ENCODE results near the gene PPP1R14C.

The PPP1R14C gene

GRCh38 chr6:150139533-150139932, 3.3 kb upstream of the PPP1R14C start:
- DNase-seq, result no peak

GRCh38 chr6:150140236-150140969, 2.4 kb upstream of the PPP1R14C start:
- DNase-seq, result no peak

DNA sequence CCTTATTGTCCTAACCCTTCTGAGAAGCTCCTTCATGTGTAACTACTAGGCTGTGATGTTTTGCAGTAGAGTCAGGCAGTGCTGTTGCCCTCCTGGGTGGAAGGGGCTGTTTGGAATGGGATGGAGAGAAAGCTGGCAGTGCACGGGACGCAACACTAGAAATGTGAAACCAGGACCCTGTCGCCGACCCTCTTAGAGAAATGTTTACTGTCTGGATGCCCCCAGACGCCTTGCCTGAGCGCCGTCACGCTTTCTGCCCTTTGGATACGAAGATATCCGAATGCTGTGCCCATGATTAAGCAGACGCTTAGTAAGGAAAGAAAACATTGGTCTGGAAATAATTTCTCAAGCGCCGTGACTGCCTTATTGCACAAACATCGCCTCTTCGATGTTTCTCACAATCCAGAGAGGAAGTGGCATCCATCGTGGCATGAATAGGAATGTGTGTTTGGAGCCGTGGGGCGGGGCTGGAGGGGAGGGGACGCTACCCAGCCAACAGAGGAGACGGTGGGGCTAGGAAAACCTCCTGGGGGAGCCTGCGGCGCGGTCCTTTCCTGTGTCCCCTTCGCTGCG, 661 bp upstream of the PPP1R14C start:
- DNase-seq, result peak in 1 of 2 experiments; percentile 26

GRCh38 chr6:150143516-150144293, 861 bp downstream of the PPP1R14C start:
- no peak for DNase-seq

GRCh38 chr6:150144294-150144868, 1.5 kb downstream of the PPP1R14C start:
- no peak for DNase-seq

DNA sequence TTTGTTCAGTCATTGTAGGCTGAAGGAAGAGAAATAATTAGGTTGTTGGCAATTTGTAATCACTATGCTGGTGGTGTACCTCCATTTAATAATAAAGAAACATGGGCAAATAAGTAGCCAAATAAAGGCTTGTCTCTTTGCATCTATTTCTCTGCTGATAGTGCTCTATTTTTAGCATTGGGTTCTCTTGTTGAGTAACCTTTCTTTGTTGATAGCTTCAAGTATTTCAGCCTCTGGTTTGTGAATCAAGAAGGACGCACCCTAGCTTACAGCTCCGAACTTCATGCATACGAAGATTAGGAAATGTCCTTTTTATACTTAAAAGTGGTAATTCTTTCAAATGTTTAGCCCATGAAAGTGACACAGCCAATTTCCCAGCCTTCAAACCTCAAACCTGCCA, 2.6 kb downstream of the PPP1R14C start:
- no peak for DNase-seq

DNA sequence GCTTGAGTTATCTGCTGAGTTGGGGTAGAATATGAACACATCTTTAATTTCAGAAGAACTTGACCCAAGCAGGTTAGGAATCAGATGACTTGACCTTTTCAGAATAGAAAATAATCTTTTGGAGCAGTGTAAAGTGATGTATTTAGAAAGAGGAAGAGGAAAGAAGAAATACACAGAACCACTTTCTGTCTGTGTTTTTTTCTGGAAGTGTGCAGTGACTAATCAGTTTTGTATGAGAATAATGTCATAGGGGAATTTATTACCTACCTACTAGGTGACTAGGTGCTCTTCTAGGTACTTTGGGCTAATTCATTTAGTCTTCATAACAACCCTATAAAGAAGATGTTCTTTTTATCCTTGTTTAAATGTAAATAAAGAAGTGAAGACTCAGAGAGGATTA, 3.0 kb downstream of the PPP1R14C start:
- DNase-seq, result no peak

DNA sequence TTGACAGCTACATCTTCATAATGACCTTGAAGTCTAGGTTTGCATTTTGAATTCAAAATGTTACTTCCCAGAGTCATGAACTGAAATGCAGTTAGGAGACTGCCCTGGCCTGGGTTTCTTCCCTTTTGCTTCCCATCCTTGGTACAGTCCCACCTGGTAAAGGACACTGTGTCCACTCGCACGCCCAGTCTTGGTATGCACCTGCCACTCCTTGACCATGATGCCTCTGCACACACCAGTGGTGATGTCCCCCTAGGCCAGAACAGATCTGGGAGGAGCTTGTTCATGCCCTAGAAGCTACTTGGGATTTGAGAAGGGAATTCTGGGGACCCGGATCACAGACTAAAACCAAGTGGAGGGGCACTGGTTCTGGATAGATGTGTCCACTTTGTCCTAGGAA, 3.6 kb downstream of the PPP1R14C start:
- no peak for DNase-seq

DNA sequence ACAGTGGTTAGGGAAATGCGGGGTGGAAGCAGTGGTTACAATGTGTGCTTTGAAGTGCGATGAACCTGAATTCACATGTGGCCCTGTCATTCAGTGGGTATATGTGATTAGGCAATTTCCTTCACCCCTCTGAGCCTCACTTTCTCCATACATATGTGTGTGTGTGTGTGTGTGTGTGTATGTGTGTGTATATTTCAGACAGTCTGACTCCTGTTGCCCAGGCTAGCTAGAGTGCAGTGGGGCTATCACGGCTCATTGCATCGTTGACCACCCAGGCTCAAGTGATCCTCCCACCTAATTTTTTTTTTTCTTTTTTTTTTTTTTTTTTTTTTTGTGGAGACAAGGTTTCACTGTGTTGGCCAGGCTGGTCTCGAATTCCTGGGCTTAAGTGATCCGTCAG, 6.3 kb downstream of the PPP1R14C start:
- DNase-seq, result no peak

DNA sequence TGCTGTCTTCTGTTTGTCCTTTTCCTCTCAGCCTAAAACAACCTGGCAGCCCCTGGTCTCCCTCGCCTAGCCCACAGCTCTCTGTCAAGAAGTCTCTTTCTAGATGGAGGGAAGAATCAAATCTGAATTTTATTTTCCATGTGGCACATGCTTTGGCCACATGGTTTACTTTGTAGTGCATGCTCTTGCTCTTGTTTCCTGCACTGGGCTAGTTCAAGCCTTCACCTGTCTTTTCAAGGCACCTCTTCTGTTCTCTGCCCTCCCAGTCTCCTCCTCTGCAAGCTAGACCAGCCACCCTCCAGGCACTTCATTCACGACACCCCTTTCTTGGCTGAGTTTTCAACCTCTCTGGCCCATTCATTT, 7.6 kb downstream of the PPP1R14C start:
- no peak for DNase-seq

- no peak for DNase-seq
Measured at GRCh38 chr6:150150821-150151646, 8.2 kb downstream of the PPP1R14C start.

DNA sequence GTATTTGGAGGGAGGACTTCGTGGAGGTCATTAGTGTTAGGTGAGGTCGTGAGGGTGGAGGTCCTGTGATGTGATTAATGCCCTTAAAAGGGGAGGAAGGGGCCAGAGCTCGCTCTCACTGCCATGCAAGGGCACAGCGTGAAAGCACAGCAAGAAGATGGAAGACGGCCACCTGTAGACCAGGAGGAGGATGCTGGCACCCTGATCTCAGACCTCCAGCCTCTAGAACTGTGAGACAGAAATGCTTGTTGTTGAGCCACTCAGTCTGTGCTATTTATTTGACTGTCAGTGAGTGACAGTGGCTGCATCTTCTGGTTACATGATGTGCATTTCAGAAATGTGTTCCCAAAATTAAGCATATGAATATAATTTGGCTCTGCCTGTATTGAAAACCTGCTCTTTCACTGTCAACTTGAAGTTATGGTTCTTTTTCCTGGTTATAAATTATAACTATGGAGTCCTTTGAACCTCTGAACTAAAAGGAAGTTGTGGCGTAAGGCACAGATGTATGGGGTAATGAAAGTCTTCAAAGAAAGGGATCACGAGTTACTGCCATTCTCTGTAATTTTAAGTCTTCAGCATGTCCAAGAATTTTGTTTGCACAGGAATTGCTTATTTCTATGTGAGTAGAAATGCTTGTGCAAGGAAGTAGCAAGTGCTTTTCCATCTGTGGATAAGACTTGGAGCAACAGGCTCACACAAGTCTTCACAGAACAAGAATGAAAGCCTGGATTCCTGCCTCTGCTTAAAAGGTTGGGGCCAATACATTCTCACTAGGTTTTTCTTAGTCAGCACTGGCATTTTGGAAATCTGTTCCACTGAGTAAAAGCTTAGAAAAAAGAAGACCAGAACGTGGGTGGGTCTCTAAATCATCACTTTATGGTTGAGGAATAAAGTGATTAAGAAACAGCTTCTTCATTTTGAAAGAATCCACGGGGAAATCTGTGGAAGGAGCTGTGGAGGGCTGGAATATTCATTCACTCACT, 10.3 kb downstream of the PPP1R14C start:
- no peak for DNase-seq

GRCh38 chr6:150153905-150154492, 11.2 kb downstream of the PPP1R14C start:
- no peak for DNase-seq

DNA sequence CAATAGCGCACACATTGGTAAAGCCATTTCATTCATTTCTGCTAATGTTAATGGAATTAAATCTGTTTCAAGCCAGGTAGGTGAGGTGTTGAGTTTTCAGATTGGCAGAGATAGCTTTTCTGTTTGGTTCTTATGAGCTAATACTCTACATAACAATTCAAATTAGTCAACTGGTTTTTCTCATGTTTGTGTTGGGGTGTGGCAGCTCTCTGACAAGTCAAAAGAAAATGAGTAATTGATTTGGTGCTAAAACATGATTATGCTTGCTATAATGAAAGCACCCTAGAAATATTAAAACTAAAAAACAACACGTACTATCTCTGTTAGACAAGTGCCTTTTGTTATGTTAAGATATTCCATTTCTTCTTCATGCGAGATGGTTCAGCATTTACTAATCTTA, 13.6 kb downstream of the PPP1R14C start:
- DNase-seq, result no peak

DNA sequence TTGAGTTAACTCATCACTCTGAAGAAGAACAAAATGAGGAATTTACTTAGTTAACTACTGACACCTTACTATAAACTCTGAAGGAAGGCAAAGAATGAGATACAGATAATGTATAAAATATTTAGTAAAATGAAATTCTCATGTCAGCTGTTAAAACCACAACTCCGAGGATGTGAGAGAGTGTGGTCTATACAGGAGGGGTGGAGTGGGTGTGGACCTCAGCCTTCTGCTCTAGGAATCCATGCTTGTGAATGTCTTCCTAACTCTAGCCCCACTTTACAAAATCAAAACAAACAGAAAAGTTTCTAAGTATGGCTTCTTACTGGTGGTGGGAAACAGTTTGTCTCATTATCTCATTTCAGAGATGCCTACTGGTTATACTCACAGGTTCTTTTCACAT, 14.2 kb downstream of the PPP1R14C start:
- no peak for DNase-seq

GRCh38 chr6:150159757-150160156, 16.9 kb downstream of the PPP1R14C start:
- DNase-seq, result no peak

- no peak for DNase-seq
Measured at GRCh38 chr6:150163970-150164369, 21.1 kb downstream of the PPP1R14C start.

DNA sequence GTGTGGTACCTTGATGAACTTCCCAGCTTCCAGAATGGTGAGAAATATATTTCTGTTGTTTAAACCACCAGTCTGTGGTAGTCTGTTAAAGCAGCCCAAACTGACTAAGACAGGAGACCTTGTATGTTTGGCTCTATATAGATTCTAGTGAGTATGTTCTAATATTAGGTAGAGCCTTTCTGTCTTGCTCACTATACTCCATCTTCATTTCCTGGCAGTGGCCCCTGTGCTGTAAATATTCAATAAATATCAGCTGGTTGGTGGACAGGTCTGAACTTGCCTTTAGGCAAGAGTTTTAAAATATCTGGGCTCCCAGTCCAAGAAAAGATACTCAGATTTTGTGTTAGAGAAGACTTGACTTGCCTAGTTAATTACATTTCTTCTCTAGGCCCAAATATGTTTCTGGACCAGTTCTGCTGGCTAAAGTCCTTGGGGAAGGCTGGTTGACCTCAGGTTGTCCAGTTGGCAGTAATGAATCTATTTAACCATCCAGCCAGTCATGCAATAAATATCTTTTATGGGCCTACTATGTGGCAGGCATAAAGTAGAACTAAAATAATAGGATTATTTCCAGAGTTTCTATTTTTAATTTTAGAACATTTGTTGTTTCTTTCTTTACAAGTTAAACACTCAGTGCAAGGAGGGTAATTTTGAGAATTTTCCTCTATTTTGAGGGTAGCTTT, 22.3 kb downstream of the PPP1R14C start:
- DNase-seq, result no peak

DNA sequence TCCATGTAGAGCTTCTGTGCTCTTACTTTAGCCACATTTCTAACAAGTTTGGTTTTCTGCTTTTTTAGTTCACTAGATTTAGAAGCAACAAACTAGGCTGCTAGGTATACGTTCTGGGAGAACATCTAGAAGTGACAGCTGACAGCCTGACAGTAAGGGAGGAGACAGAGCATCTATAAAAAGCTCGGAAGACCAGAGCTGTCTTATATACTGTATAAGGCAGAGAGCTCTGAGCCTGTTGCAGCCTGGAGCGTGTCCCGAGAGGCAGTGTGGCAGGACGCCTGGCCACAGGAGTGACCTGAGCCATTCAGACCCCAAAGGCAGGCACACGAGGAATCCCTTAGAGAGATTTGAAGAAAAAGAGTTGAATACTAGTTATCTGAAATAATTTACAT, 24.6 kb downstream of the PPP1R14C start:
- no peak for DNase-seq

GRCh38 chr6:150169181-150169580, 26.3 kb downstream of the PPP1R14C start:
- no peak for DNase-seq

- DNase-seq, result no peak
Measured at GRCh38 chr6:150169609-150170008, 26.8 kb downstream of the PPP1R14C start.

Measured in NCI-H1930 (cell line).